GM11168 (cell line): ENCODE data around the gene PROX2.

Source experiments
- in situ Hi-C: fragments of 300-500 bp; cut with MboI; formaldehyde crosslinking; loops from one replicate; pipeline ENCODE4 v1.12.0; 2022; ENCODE audit warnings: low sequenced_read_pairs; ENCODE audit not compliant: unreplicated experiment

PROX2 gene

GRCh38 chr14:74875941-74876913 lies at the start of gene PROX2:
TSS of gene PROX2 (minus strand) at chr14:74876145. CDS start at chr14:74863834, 12,311 bp downstream.
- in situ Hi-C loops, result no loop called here

- in situ Hi-C loops, result no loop called here
These were observed 48.1 kb upstream of the PROX2 start for GRCh38 chr14:74924061-74924460.

GRCh38 chr14:74922752-74923401 lies 46.9 kb upstream of the PROX2 start, which contains the start of gene RPS6KL1:
TSS of gene RPS6KL1 (minus strand) at chr14:74923260. CDS start at chr14:74921541, 1,719 bp downstream.
- in situ Hi-C loops, result no loop called here

- in situ Hi-C loops, result no loop called here
These were observed 46.2 kb upstream of the PROX2 start for GRCh38 chr14:74921987-74922751.

- in situ Hi-C loops, result no loop called here
These were observed 45.2 kb upstream of the PROX2 start for GRCh38 chr14:74921053-74921620.

- in situ Hi-C loops, result no loop called here
These were observed 44.3 kb upstream of the PROX2 start for GRCh38 chr14:74920281-74920680.

GRCh38 chr14:74919421-74920165 lies 43.6 kb upstream of the PROX2 start:
- in situ Hi-C loops, result no loop called here

GRCh38 chr14:74918380-74918779 lies 42.4 kb upstream of the PROX2 start:
- in situ Hi-C loops, result no loop called here

GRCh38 chr14:74917646-74918081 lies 41.7 kb upstream of the PROX2 start:
- in situ Hi-C loops, result no loop called here

- in situ Hi-C loops, result no loop called here
These were observed 41.2 kb upstream of the PROX2 start for GRCh38 chr14:74917178-74917543.

- in situ Hi-C loops, result no loop called here
These were observed 39.9 kb upstream of the PROX2 start for GRCh38 chr14:74915826-74916225.

GRCh38 chr14:74915426-74915825 lies 39.5 kb upstream of the PROX2 start:
- in situ Hi-C loops, result no loop called here

GRCh38 chr14:74913986-74914573 lies 38.1 kb upstream of the PROX2 start:
- in situ Hi-C loops, result no loop called here

- in situ Hi-C loops, result no loop called here
These were observed 37.5 kb upstream of the PROX2 start for GRCh38 chr14:74913393-74913910.

- in situ Hi-C loops, result no loop called here
These were observed 36.9 kb upstream of the PROX2 start for GRCh38 chr14:74912801-74913200.

- in situ Hi-C loops, result no loop called here
These were observed 36.2 kb upstream of the PROX2 start for GRCh38 chr14:74912111-74912510.

- in situ Hi-C loops, result no loop called here
These were observed 35.8 kb upstream of the PROX2 start for GRCh38 chr14:74911704-74912103.

GRCh38 chr14:74911221-74911620 lies 35.3 kb upstream of the PROX2 start:
- in situ Hi-C loops, result no loop called here

- in situ Hi-C loops, result no loop called here
These were observed 34.6 kb upstream of the PROX2 start for GRCh38 chr14:74910556-74910955.
